Left ventricle myocardium inferior (tissue), 1 donor: ENCODE results near the gene METTL26. TPM values are rescaled to one million over a fixed set of nuclear protein-coding genes. Genes with fewer than 3 reads are reported as not detected.

Source experiments
- DNase-seq: peaks from one replicate; pipeline ENCODE4 v3.0.0-alpha.2; 2020
- H3K27ac ChIP-seq: fragments of 200-600 bp; replicated peaks from 2 replicates; pipeline ENCODE4 v1.8.0; 2021
- H3K27me3 ChIP-seq: fragments of 200-600 bp; 2 replicates; pipeline ENCODE4 v1.8.0; 2021; ENCODE audit warnings: low read depth
- H3K36me3 ChIP-seq: fragments of 200-600 bp; 2 replicates; pipeline ENCODE4 v1.8.0; 2021
- H3K4me1 ChIP-seq: fragments of 200-600 bp; 2 replicates; pipeline ENCODE4 v1.8.0; 2021
- H3K4me3 ChIP-seq: fragments of 200-600 bp; 2 replicates; pipeline ENCODE4 v1.8.0; 2021; ENCODE audit warnings: mild to moderate bottlenecking, moderate library complexity
- H3K9me3 ChIP-seq: fragments of 200-600 bp; replicated peaks from 2 replicates; pipeline ENCODE4 v1.8.0; 2021
- CTCF ChIP-seq: fragments of 200-600 bp; IDR thresholded peaks from 2 replicates; pipeline ENCODE4 v1.8.0; 2021; ENCODE audit warnings: antibody characterized with exemption, mild to moderate bottlenecking, borderline replicate concordance
- intact Hi-C: fragments of 100-400 bp; cut with micrococcal nuclease; formaldehyde crosslinking; loops from one replicate; pipeline ENCODE4 v1.11.0; 2022
- total RNA-seq: library from RNA; stranded (reverse); fragmentation: NEBNext Ultra II Directional; extraction: Animal tissue kit (Norgen Biotek cat#: 25700); gene quantifications from one replicate; pipeline ENCODE4 v1.2.1, GENCODE V29; 2021
- donor health status: DM: no; HTN: yes; CAD: no; lungs with severe emphysema.

The METTL26 gene
- total RNA-seq, 1 donor from 2014 or later, result 49.2 TPM

- TF ChIP-seq CTCF, result no peak
- H3K27me3 ChIP-seq, result no peaks in the 10 kb centered on the region
- DNase-seq, result no peak
- H3K4me3 ChIP-seq, result no peak overlapping the region
- H3K27ac ChIP-seq, result no peak overlapping the region
- no peaks in the 10 kb centered on the region for H3K9me3 ChIP-seq
- peaks cover 32% of the 10 kb centered on the region for H3K36me3 ChIP-seq
- intact Hi-C loops, result no loop called here
- H3K4me1 ChIP-seq, result peaks cover 23% of the 10 kb centered on the region
Observed at GRCh38 chr16:625977-626765, 9.9 kb downstream of the METTL26 start.

DNA sequence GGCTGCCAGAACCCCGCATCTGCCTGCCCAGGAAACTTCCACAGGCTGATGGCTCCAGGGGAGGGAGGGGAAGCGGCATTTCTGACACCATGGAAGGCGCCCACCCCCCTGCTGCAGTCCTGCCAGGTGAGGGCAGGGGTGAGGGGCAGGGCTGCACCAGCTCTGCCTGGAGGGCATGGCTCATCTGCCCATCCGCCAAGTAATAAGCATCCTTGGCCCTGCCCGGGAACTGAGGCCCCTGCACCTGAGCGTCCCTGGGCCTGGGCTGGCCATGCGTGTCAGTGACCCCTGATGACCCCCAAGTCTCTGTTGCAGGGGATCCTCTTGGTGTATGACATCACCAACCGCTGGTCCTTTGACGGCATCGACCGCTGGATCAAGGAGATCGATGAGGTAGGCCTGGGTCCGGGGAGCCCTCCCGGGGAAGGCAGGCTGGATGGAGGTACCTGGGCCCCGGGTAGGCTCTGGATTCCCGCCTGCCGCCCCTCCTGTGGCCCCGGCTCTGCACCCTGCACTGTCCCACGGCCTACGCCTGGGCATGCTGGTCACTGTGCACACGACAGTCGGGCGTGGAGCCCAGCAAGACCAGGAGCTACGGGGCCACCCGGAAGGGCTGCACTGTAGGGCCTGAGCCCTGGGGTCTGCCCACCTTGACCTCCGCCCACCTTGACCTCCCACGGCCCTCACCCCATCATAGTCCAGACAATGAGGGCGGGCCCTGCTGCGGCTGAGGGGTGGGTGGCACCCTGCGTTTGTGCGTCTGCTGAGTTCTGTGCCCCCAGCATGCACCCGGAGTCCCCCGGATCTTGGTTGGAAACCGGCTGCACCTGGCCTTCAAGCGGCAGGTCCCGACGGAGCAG lies 10.8 kb downstream of the METTL26 start:
- no peak for TF ChIP-seq CTCF
- no peaks in the 10 kb centered on the region for H3K9me3 ChIP-seq
- peaks cover 32% of the 10 kb centered on the region for H3K36me3 ChIP-seq
- no peak for DNase-seq
- no peak overlapping the region for H3K27ac ChIP-seq
- H3K4me1 ChIP-seq, result peaks cover 14% of the 10 kb centered on the region
- no peak overlapping the region for H3K4me3 ChIP-seq
- intact Hi-C loops, result no loop called here
- H3K27me3 ChIP-seq, result no peaks in the 10 kb centered on the region

- Histone ChIP-seq H3K27me3 (no peaks in the 10 kb centered on the region), H3K4me3 (no peak overlapping the region), H3K36me3 (peaks cover 32% of the 10 kb centered on the region), H3K27ac (no peak overlapping the region), H3K4me1 (peaks cover 7% of the 10 kb centered on the region), H3K9me3 (no peaks in the 10 kb centered on the region)
- TF ChIP-seq CTCF, result no peak
- DNase-seq, result no peak
- intact Hi-C loops, result no loop called here
Observed at GRCh38 chr16:624526-625070, 11.5 kb downstream of the METTL26 start.

DNA sequence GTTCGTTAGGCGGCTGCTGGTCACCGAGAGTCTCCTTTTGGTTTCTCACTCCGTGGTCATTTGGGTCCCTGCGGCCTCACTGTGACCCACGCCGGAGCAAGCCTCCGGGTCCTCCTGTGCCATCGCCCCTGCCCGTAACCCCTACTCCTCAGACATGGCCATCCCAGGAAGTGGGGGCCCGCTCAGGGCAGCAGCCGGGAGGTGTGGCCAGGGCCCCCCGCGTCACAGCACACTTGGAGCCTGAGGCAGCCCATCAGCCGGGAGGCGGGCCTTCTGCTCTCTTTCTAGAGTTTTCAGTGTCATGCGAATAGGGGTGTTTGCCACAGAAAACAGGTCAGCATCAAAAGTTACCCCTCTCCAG lies 13.2 kb downstream of the METTL26 start:
- no peak for DNase-seq
- TF ChIP-seq CTCF, result no peak
- Histone ChIP-seq H3K27ac (no peak overlapping the region), H3K27me3 (no peaks in the 10 kb centered on the region), H3K9me3 (no peaks in the 10 kb centered on the region), H3K36me3 (peaks cover 30% of the 10 kb centered on the region), H3K4me1 (no peaks in the 10 kb centered on the region), H3K4me3 (no peak overlapping the region)
- intact Hi-C loops, result no loop called here

- DNase-seq, result no peak
- no peak overlapping the region for H3K27ac ChIP-seq
Observed at GRCh38 chr16:621526-622105, 14.5 kb downstream of the METTL26 start.

More at GRCh38 chr16:621526-622105, 14.5 kb downstream of the METTL26 start:
- no peaks in the 10 kb centered on the region for H3K27me3 ChIP-seq
- no peak overlapping the region for H3K4me3 ChIP-seq
- TF ChIP-seq CTCF, result no peak
- no peaks in the 10 kb centered on the region for H3K4me1 ChIP-seq
- H3K36me3 ChIP-seq, result peaks cover 25% of the 10 kb centered on the region
- no peaks in the 10 kb centered on the region for H3K9me3 ChIP-seq
- intact Hi-C loops, result no loop called here
